HCT116 (cell line): Measurements from ENCODE around the gene TYMP. TPM values are rescaled to one million over a fixed set of nuclear protein-coding genes. Genes with fewer than 3 reads are reported as not detected.

ENCODE experiments used
- ATAC-seq: fragments of 200-7000 bp; cut with Tn5 transposase; 2 replicates; pipeline ENCODE4 v1.9.1; 2020; ENCODE audit warnings: mild to moderate bottlenecking, moderate library complexity
- BruUV-seq: library from RNA; stranded (reverse); fragments of 400-500 nt; replicated peaks from 2 replicates; lab custom pipeline; 2021; lab: Mats Ljungman, UMichigan
- CTCF ChIA-PET: fragments of 300-600 bp; sonication (Branson Sonifier 250); formaldehyde crosslinking; loops from one replicate; lab custom pipeline; 2021; ENCODE audit warnings: antibody characterized with exemption; lab: Charles Lee
- POLR2A ChIA-PET: fragments of 300-600, 350-600 bp; sonication (Branson Sonifier 250); formaldehyde crosslinking; loops from one replicate; lab custom pipeline; 2021; ENCODE audit warnings: antibody characterized with exemption; lab: Charles Lee
- RAD21 ChIA-PET, 2 experiments: fragments of 300-600 bp; sonication (Branson Sonifier 250); formaldehyde crosslinking; loops; one replicate each; lab custom pipeline; 2023; ENCODE audit warnings: low total read pairs in 2 of 2; ENCODE audit not compliant: uncharacterized antibody in 2 of 2, unreplicated experiment in 2 of 2, low non-redundant PET in 1 of 2; lab: Charles Lee
- DNase-seq: peaks from one replicate; pipeline ENCODE4 v3.0.0-alpha.2; 2010; ENCODE audit warnings: low read depth, low spot score
- H2AFZ ChIP-seq: fragments of 200-600 bp; shearing (Covaris generic), sonication (generic); 2 replicates; pipeline ENCODE4 v1.6.1; 2017; ENCODE audit warnings: low read depth, mixed run types, mixed read lengths, antibody characterized with exemption, low read length; ENCODE audit not compliant: poor library complexity, severe bottlenecking
- H3K27ac ChIP-seq: 2 replicates; pipeline ENCODE4 v1.5.1; 2012; ENCODE audit warnings: low read depth, low read length
- H3K27me3 ChIP-seq: fragments of 200-600 bp; sonication (generic); 2 replicates; pipeline ENCODE4 v1.6.1; 2016; ENCODE audit warnings: mixed run types, low read length, mixed read lengths; ENCODE audit not compliant: insufficient read depth
- H3K36me3 ChIP-seq, 2 experiments: fragments of 200-500 bp in 1 of 2; fragments of 200-600 bp in 1 of 2; sonication (Bioruptor generic) in 1 of 2; sonication (generic) in 1 of 2; 2 replicates each; pipeline versions ENCODE4 v1.5.1 to v1.6.1; 2014 to 2016; ENCODE audit warnings: low read length in 2 of 2, inconsistent platforms in 1 of 2, mixed read lengths in 1 of 2, mixed run types in 1 of 2; ENCODE audit not compliant: insufficient read depth in 2 of 2, control insufficient read depth in 1 of 2
- H3K4me1 ChIP-seq, 2 experiments: fragments of 200-600 bp in 1 of 2; sonication (generic) in 1 of 2; 2 replicates each; pipeline versions ENCODE4 v1.5.1 to v1.6.1; 2012 to 2017; ENCODE audit warnings: low read length in 2 of 2, inconsistent platforms in 1 of 2, mild to moderate bottlenecking in 1 of 2, mixed read lengths in 1 of 2, mixed run types in 1 of 2, moderate library complexity in 1 of 2; ENCODE audit not compliant: insufficient read depth in 2 of 2, control insufficient read depth in 1 of 2
- H3K4me2 ChIP-seq: fragments of 200-600 bp; sonication (generic); 2 replicates; pipeline ENCODE4 v1.6.1; 2017; ENCODE audit warnings: mixed run types, low read length, mixed read lengths
- H3K4me3 ChIP-seq, 2 experiments: fragments of 200-600 bp in 1 of 2; sonication (generic) in 1 of 2; replicated peaks in 1 of 2; 2 replicates each; pipeline ENCODE4 v1.5.1; 2011 to 2016; ENCODE audit warnings: low read length in 2 of 2, control low read depth in 1 of 2, low read depth in 1 of 2, mild to moderate bottlenecking in 1 of 2, mixed read lengths in 1 of 2, mixed run types in 1 of 2
- H3K79me2 ChIP-seq: fragments of 200-600 bp; sonication (generic); 2 replicates; pipeline ENCODE4 v1.6.1; 2017; ENCODE audit warnings: mild to moderate bottlenecking, mixed run types, low read length, moderate library complexity, mixed read lengths; ENCODE audit not compliant: insufficient read depth
- H3K9ac ChIP-seq: fragments of 200-600 bp; sonication (generic); 2 replicates; pipeline ENCODE4 v1.6.1; 2016; ENCODE audit warnings: low read length, mixed read lengths
- H3K9me2 ChIP-seq: fragments of 200-600 bp; sonication (generic), shearing (Covaris generic); 2 replicates; pipeline ENCODE4 v1.6.1; 2017; ENCODE audit warnings: mixed run types, mild to moderate bottlenecking, moderate library complexity; ENCODE audit not compliant: insufficient read depth
- H3K9me3 ChIP-seq, 2 experiments: fragments of 200-500 bp in 1 of 2; fragments of 200-600 bp in 1 of 2; sonication (Bioruptor generic) in 1 of 2; sonication (generic) in 1 of 2; 2 replicates each; pipeline ENCODE4 v1.6.1; 2014 to 2017; ENCODE audit warnings: low read length in 2 of 2, mixed read lengths in 2 of 2, inconsistent platforms in 1 of 2, low read depth in 1 of 2, mild to moderate bottlenecking in 1 of 2, mixed run types in 1 of 2, moderate library complexity in 1 of 2; ENCODE audit not compliant: control insufficient read depth in 1 of 2, insufficient read depth in 1 of 2
- H4K20me1 ChIP-seq: fragments of 200-600 bp; sonication (generic), shearing (Covaris generic); 2 replicates; pipeline ENCODE4 v1.6.1; 2017; ENCODE audit warnings: mixed run types, mild to moderate bottlenecking, moderate library complexity; ENCODE audit not compliant: insufficient read depth
- ATF3 ChIP-seq: IDR thresholded peaks from 2 replicates; pipeline ENCODE4 v1.6.1; 2012
- CEBPB ChIP-seq: IDR thresholded peaks from 2 replicates; pipeline ENCODE4 v1.6.1; 2012; ENCODE audit warnings: low read depth
- EGR1 ChIP-seq: IDR thresholded peaks from 2 replicates; pipeline ENCODE4 v1.6.1; 2012; ENCODE audit warnings: low read depth
- ELF1 ChIP-seq: IDR thresholded peaks from 2 replicates; pipeline ENCODE4 v1.6.1; 2012; ENCODE audit warnings: low read depth, borderline replicate concordance
- EZH2 ChIP-seq: fragments of 200-600 bp; sonication (generic); IDR thresholded peaks from 2 replicates; pipeline ENCODE4 v1.6.1; 2017; ENCODE audit warnings: antibody characterized with exemption, mixed run types
- FOSL1 ChIP-seq: IDR thresholded peaks from 2 replicates; pipeline ENCODE4 v1.6.1; 2012; ENCODE audit warnings: low read depth
- RAD21 ChIP-seq: IDR thresholded peaks from 2 replicates; pipeline ENCODE4 v1.6.1; 2012; ENCODE audit warnings: low read depth, mild to moderate bottlenecking
- SIN3A ChIP-seq: IDR thresholded peaks from 2 replicates; pipeline ENCODE4 v1.6.1; 2012; ENCODE audit warnings: low read depth
- YY1 ChIP-seq: IDR thresholded peaks from 2 replicates; pipeline ENCODE4 v1.6.1; 2011; ENCODE audit warnings: low read length, low read depth, moderate library complexity, mild to moderate bottlenecking; ENCODE audit not compliant: insufficient replicate concordance; ENCODE audit errors: extremely low read depth
- ZBTB33 ChIP-seq: IDR thresholded peaks from 2 replicates; pipeline ENCODE4 v1.6.1; 2011; ENCODE audit warnings: mild to moderate bottlenecking, low read length, moderate library complexity; ENCODE audit not compliant: insufficient replicate concordance; ENCODE audit errors: extremely low read depth
- intact Hi-C: fragments of 100-400 bp; cut with micrococcal nuclease; formaldehyde crosslinking; loops from 2 replicates; pipeline ENCODE4 v1.10.0; 2022
- total RNA-seq: library from RNA; stranded (reverse); gene quantifications from one replicate; pipeline ENCODE4 v1.2.1, GENCODE V29; 2021; ENCODE audit not compliant: unreplicated experiment
- TF ChIP-seq, protein P1 (sequence below): IDR thresholded peaks from 2 replicates; pipeline ENCODE4 v1.6.1; 2012
- TF ChIP-seq, protein P2 (sequence below): IDR thresholded peaks from 2 replicates; pipeline ENCODE4 v1.6.1; 2012; ENCODE audit warnings: low read depth

TYMP gene
- total RNA-seq, 1 experiment from 2014 or later, result 43.2 TPM

DNA sequence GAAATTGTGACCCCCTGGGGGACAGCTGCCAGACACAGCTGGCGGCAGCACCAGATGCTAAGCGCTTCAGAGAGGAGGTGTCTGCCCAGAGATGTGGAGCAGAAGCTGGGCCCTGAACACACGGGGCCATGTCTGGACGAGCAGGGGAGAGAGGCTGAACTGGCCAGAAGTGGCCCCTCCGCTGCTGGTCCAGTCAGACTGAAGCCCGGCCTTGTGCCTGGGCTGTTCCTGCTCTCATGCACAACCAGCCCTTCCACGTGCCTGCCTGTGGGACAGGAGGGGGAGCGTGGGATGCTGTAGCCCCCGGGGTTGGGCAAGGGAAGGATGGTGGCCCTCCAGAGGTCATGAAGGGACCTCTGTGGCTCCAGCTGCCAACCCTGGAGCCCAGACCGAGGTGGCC is 46.7 kb downstream of the TYMP start:
- Histone ChIP-seq H3K79me2 (no peaks in the 10 kb centered on the region), H3K4me2 (no peak overlapping the region), H3K4me1 (peaks cover 8 to 32% of the 10 kb centered on the region in 2 experiments; a peak in 3 of 4 replicates), H4K20me1 (no peaks in the 10 kb centered on the region), H3K27me3 (no peaks in the 10 kb centered on the region), H3K9ac (no peak overlapping the region), H3K27ac (no peak overlapping the region), H3K4me3 (no peak overlapping the region), H3K9me3 (no peaks in the 10 kb centered on the region), H2AFZ (no peak overlapping the region), H3K36me3 (no peaks in the 10 kb centered on the region), H3K9me2 (no peaks in the 10 kb centered on the region)
- no TSS peak for BruUV-seq
- TF ChIP-seq RAD21 (no peak), ZBTB33 (no peak), YY1 (no peak), EZH2 (no peak), EGR1 (no peak), FOSL1 (no peak), ELF1 (no peak), SIN3A (no peak), CEBPB (no peak), ATF3 (no peak)
- TF ChIP-seq, protein P1, sequence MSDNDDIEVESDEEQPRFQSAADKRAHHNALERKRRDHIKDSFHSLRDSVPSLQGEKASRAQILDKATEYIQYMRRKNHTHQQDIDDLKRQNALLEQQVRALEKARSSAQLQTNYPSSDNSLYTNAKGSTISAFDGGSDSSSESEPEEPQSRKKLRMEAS, result no peak
- TF ChIP-seq, protein P2, sequence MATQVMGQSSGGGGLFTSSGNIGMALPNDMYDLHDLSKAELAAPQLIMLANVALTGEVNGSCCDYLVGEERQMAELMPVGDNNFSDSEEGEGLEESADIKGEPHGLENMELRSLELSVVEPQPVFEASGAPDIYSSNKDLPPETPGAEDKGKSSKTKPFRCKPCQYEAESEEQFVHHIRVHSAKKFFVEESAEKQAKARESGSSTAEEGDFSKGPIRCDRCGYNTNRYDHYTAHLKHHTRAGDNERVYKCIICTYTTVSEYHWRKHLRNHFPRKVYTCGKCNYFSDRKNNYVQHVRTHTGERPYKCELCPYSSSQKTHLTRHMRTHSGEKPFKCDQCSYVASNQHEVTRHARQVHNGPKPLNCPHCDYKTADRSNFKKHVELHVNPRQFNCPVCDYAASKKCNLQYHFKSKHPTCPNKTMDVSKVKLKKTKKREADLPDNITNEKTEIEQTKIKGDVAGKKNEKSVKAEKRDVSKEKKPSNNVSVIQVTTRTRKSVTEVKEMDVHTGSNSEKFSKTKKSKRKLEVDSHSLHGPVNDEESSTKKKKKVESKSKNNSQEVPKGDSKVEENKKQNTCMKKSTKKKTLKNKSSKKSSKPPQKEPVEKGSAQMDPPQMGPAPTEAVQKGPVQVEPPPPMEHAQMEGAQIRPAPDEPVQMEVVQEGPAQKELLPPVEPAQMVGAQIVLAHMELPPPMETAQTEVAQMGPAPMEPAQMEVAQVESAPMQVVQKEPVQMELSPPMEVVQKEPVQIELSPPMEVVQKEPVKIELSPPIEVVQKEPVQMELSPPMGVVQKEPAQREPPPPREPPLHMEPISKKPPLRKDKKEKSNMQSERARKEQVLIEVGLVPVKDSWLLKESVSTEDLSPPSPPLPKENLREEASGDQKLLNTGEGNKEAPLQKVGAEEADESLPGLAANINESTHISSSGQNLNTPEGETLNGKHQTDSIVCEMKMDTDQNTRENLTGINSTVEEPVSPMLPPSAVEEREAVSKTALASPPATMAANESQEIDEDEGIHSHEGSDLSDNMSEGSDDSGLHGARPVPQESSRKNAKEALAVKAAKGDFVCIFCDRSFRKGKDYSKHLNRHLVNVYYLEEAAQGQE, result no peak
- intact Hi-C loops, result no loop called here
- ATAC-seq, result no peak
- ChIA-PET RAD21 (no interaction called here), CTCF (no interaction called here), POLR2A (no interaction called here)
- no peak for DNase-seq
